ENCODE results near the gene IRX5.

IRX5 gene

DNA sequence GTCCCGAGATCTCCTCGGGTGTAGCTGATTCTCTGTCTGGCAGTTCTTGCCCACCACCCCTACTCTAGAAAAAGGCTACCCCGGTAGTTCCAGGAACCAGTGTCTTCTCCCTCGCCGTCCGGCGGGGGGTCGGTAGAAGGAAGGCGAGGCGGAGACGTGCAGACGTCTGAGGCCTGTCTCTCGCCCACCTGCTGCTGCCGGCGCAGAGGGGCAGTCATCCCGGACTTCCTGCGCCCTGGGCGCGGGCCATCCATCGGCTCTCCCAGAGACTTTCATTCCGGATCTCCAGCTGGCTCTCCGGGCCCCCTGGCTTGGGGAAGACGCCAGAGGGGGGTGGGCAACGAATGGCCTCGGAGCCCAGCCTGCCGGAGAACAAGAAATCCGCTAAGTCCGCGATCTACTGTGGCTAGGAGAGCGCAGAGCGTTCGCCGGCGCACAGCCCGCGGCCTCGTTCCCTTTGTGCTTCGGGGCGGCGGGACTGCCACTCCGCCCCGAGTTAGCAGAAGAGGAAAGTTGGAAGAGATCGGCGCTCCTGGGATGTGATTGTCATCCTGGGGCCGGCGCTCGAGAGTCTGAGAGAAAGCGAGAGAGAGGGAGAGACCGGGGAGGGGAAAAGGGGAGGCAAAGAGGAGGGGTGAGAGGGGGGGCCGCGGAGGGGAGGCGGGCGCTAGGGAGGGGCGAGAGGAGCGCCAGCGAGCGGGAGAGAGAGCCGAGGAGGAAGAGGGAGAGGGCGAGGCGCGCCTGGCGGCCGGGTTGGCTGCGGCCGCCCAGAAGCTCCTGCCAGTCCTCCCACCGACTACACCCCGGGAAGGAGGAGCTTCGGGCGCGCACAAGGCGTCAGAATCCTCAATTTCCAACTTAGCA lies at the start of gene IRX5:
IRX5 (plus strand) TSS at position 861 of the 864 bp plus-strand sequence. CDS start 334 bp downstream, outside the sequence.
- TF ChIP-seq TAF1 (IDR thresholded peaks at IDR 0.05; ENCODE audit: low read depth) (0 out of 2 replicates have a peak, but pooled peaks have one; percentile 27), TCF12 (IDR thresholded peaks at IDR 0.05; ENCODE audit: low read depth) (no peak), MAX (IDR thresholded peaks at IDR 0.05) (0 out of 2 replicates have a peak, but pooled peaks have one; percentile 18), EGR1 (IDR thresholded peaks at IDR 0.05) (no peak)

- TF ChIP-seq FOXM1 (IDR thresholded peaks at IDR 0.05; ENCODE audit: borderline replicate concordance, low read depth) (no peak), EGR1 (IDR thresholded peaks at IDR 0.05) (no peak), RAD21 (IDR thresholded peaks at IDR 0.05; ENCODE audit: low read depth) (no peak), TAF1 (IDR thresholded peaks at IDR 0.05; ENCODE audit: low read depth) (no peak), MAX (IDR thresholded peaks at IDR 0.05) (no peak), EP300 (IDR thresholded peaks at IDR 0.05; ENCODE audit: borderline replicate concordance) (no peak), TCF12 (IDR thresholded peaks at IDR 0.05; ENCODE audit: low read depth) (no peak), CREB1 (IDR thresholded peaks at IDR 0.05; ENCODE audit: low read depth) (no peak), ZBTB7A (IDR thresholded peaks at IDR 0.05; ENCODE audit: low read depth) (no peak), YY1 (IDR thresholded peaks at IDR 0.05; ENCODE audit: low read depth) (no peak), NFIC (IDR thresholded peaks at IDR 0.05) (no peak), CEBPB (IDR thresholded peaks at IDR 0.05) (no peak), REST (IDR thresholded peaks at IDR 0.05; ENCODE audit: low read depth) (no peak), TEAD4 (IDR thresholded peaks at IDR 0.05) (no peak)
- TF ChIP-seq, protein P1, sequence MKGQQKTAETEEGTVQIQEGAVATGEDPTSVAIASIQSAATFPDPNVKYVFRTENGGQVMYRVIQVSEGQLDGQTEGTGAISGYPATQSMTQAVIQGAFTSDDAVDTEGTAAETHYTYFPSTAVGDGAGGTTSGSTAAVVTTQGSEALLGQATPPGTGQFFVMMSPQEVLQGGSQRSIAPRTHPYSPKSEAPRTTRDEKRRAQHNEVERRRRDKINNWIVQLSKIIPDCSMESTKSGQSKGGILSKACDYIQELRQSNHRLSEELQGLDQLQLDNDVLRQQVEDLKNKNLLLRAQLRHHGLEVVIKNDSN (IDR thresholded peaks at IDR 0.05) = no peak
These were observed 48.1 kb upstream of the IRX5 start for GRCh38 chr16:54882556-54882955.

GRCh38 chr16:54883358-54883757 lies 47.3 kb upstream of the IRX5 start:
- TF ChIP-seq CEBPB (IDR thresholded peaks at IDR 0.05) (no peak), EP300 (IDR thresholded peaks at IDR 0.05; ENCODE audit: borderline replicate concordance) (no peak), TEAD4 (IDR thresholded peaks at IDR 0.05) (no peak), CREB1 (IDR thresholded peaks at IDR 0.05; ENCODE audit: low read depth) (no peak), FOXM1 (IDR thresholded peaks at IDR 0.05; ENCODE audit: borderline replicate concordance, low read depth) (no peak), TAF1 (IDR thresholded peaks at IDR 0.05; ENCODE audit: low read depth) (no peak), YY1 (IDR thresholded peaks at IDR 0.05; ENCODE audit: low read depth) (no peak), RAD21 (IDR thresholded peaks at IDR 0.05; ENCODE audit: low read depth) (no peak), TCF12 (IDR thresholded peaks at IDR 0.05; ENCODE audit: low read depth) (no peak)
- TF ChIP-seq, protein P1 (IDR thresholded peaks at IDR 0.05) = no peak

GRCh38 chr16:54886078-54886477 lies 44.6 kb upstream of the IRX5 start:
- TF ChIP-seq TEAD4 (IDR thresholded peaks at IDR 0.05) (no peak), CREB1 (IDR thresholded peaks at IDR 0.05; ENCODE audit: low read depth) (no peak), TCF12 (IDR thresholded peaks at IDR 0.05; ENCODE audit: low read depth) (no peak)

DNA sequence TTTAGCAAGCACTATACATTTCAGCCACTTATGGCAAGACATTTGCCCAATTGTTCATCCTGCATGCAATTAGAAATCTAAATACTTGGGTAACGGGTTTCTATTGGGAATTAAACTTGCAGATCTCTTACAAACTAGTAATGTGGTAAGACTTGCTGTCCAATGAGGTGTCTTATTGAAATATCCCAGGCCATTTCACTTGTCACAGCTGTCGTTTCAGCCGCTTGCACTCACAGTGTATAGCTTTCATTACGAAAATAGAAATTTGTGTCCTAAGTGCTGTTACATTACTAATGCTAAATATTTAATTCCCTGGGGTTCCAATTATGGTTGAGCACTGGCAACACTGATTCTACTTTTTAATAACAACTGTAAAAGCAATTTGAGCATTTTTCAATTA lies 40.3 kb upstream of the IRX5 start:
- no peak for TF ChIP-seq EGR1 (IDR thresholded peaks at IDR 0.05)
- no peak for TF ChIP-seq ZBTB7A (IDR thresholded peaks at IDR 0.05; ENCODE audit: low read depth)
- TF ChIP-seq FOXM1 (IDR thresholded peaks at IDR 0.05; ENCODE audit: borderline replicate concordance, low read depth) = no peak
- TF ChIP-seq RAD21 (IDR thresholded peaks at IDR 0.05; ENCODE audit: low read depth) = no peak
- TF ChIP-seq YY1 (IDR thresholded peaks at IDR 0.05; ENCODE audit: low read depth) = no peak
- TF ChIP-seq CREB1 (IDR thresholded peaks at IDR 0.05; ENCODE audit: low read depth) = no peak
- no peak for TF ChIP-seq TEAD4 (IDR thresholded peaks at IDR 0.05)
- no peak for TF ChIP-seq EP300 (IDR thresholded peaks at IDR 0.05; ENCODE audit: borderline replicate concordance)
- no peak for TF ChIP-seq CEBPB (IDR thresholded peaks at IDR 0.05)

GRCh38 chr16:54891346-54891745 lies 39.3 kb upstream of the IRX5 start:
- no peak for TF ChIP-seq FOXM1 (IDR thresholded peaks at IDR 0.05; ENCODE audit: borderline replicate concordance, low read depth)
- no peak for TF ChIP-seq ZBTB7A (IDR thresholded peaks at IDR 0.05; ENCODE audit: low read depth)
- no peak for TF ChIP-seq TEAD4 (IDR thresholded peaks at IDR 0.05)
- TF ChIP-seq EP300 (IDR thresholded peaks at IDR 0.05; ENCODE audit: borderline replicate concordance) = no peak
- TF ChIP-seq, protein P1 (IDR thresholded peaks at IDR 0.05) = no peak
- TF ChIP-seq REST (IDR thresholded peaks at IDR 0.05; ENCODE audit: low read depth) = no peak
- no peak for TF ChIP-seq EGR1 (IDR thresholded peaks at IDR 0.05)
- no peak for TF ChIP-seq CEBPB (IDR thresholded peaks at IDR 0.05)
- no peak for TF ChIP-seq YY1 (IDR thresholded peaks at IDR 0.05; ENCODE audit: low read depth)
- no peak for TF ChIP-seq NFIC (IDR thresholded peaks at IDR 0.05)
- TF ChIP-seq TCF12 (IDR thresholded peaks at IDR 0.05; ENCODE audit: low read depth) = no peak

Data from Ishikawa (cell line).